HepG2 (cell line): ENCODE measurements around the gene IL16. TPM values are rescaled to one million over a fixed set of nuclear protein-coding genes. Genes with fewer than 3 reads are reported as not detected.

Experiments used
- ATAC-seq: fragments of 200-7000 bp; cut with Tn5 transposase; 3 replicates; pipeline ENCODE4 v1.9.1; 2020; ENCODE audit warnings: mild to moderate bottlenecking, moderate library complexity
- BruUV-seq: library from RNA; stranded (reverse); fragments of 400-500 nt; replicated peaks from 2 replicates; lab custom pipeline; 2021; lab: Mats Ljungman, UMichigan
- CTCF ChIA-PET: fragments of 300-600 bp; formaldehyde crosslinking; extraction: SDS; loops from one replicate; lab custom pipeline; 2021; ENCODE audit warnings: low total read pairs, inconsistent platforms, low intra/inter-chr PET ratio; lab: Yijun Ruan, JAX
- POLR2A ChIA-PET: fragments of 350-600 bp; sonication (Branson Sonifier 250); formaldehyde crosslinking; loops from one replicate; lab custom pipeline; 2020; ENCODE audit warnings: antibody characterized with exemption, inconsistent platforms; lab: Yijun Ruan, JAX
- DNase-seq: peaks from one replicate; pipeline ENCODE4 v3.0.0-alpha.2; 2015; ENCODE audit warnings: low spot score
- FAIRE-seq: peaks from 3 replicates; lab custom pipeline; 2011; peaks lifted over from hg19 to GRCh38; lab: Jason Lieb, UNC
- H2AFZ ChIP-seq: one replicate; pipeline ENCODE4 v1.6.1; 2011; ENCODE audit warnings: low read length, inconsistent platforms
- H3K27ac ChIP-seq: fragments of 300-600 bp; 3 replicates; pipeline ENCODE4 v1.8.0; 2011; ENCODE audit warnings: mixed run types, mild to moderate bottlenecking, mixed read lengths, low read length, inconsistent platforms; ENCODE audit not compliant: insufficient read depth; ENCODE audit errors: extremely low read length
- H3K27me3 ChIP-seq, 2 experiments: fragments of 200-600 bp in 1 of 2; 2 replicates in 1 of 2; 3 replicates in 1 of 2; pipeline versions ENCODE4 v1.6.0 to v1.8.0; 2011; ENCODE audit warnings: low read length in 2 of 2, mild to moderate bottlenecking in 2 of 2, moderate library complexity in 2 of 2, inconsistent platforms in 1 of 2; ENCODE audit not compliant: insufficient read depth in 2 of 2, control insufficient read depth in 1 of 2
- H3K36me3 ChIP-seq, 2 experiments: fragments of 200-600 bp in 1 of 2; replicated peaks in 1 of 2; 2 replicates in 1 of 2; 3 replicates in 1 of 2; pipeline versions ENCODE4 v1.5.1 to v1.8.0; 2011; ENCODE audit warnings: low read length in 2 of 2, inconsistent platforms in 1 of 2; ENCODE audit not compliant: insufficient read depth in 2 of 2, control insufficient read depth in 1 of 2
- H3K4me1 ChIP-seq: 2 replicates; pipeline ENCODE4 v1.5.1; 2012; ENCODE audit warnings: low read length, inconsistent platforms; ENCODE audit not compliant: insufficient read depth
- H3K4me2 ChIP-seq: 2 replicates; pipeline ENCODE4 v1.6.0; 2011; ENCODE audit warnings: low read depth, low read length, inconsistent platforms
- H3K4me3 ChIP-seq, 3 experiments: fragments of 200-600 bp in 1 of 3; sonication (generic), shearing (Covaris generic) in 1 of 3; replicated peaks in 1 of 3; 2 replicates each; pipeline ENCODE4 v1.5.1; 2011 to 2016; ENCODE audit warnings: low read length in 3 of 3, inconsistent platforms in 2 of 3, low read depth in 2 of 3, mild to moderate bottlenecking in 2 of 3, control low read depth in 1 of 3, mixed read lengths in 1 of 3; ENCODE audit not compliant: insufficient read depth in 1 of 3
- H3K79me2 ChIP-seq: one replicate; pipeline ENCODE4 v1.6.1; 2011; ENCODE audit warnings: low read length, inconsistent platforms; ENCODE audit not compliant: insufficient read depth
- H3K9ac ChIP-seq: 2 replicates; pipeline ENCODE4 v1.6.0; 2011; ENCODE audit warnings: mild to moderate bottlenecking, low read depth, low read length, inconsistent platforms; ENCODE audit not compliant: insufficient read depth
- H3K9me3 ChIP-seq: 2 replicates; pipeline ENCODE4 v1.5.1; 2012; ENCODE audit warnings: mild to moderate bottlenecking, low read length
- H4K20me1 ChIP-seq: 2 replicates; pipeline ENCODE4 v1.6.0; 2011; ENCODE audit warnings: inconsistent platforms, mild to moderate bottlenecking, low read length, moderate library complexity; ENCODE audit not compliant: insufficient read depth
- CREB1 ChIP-seq, 2 experiments: fragments of 450-650 bp in 1 of 2; IDR thresholded peaks; 2 replicates each; pipeline ENCODE4 v1.6.1; 2016 to 2017; ENCODE audit warnings: control low read depth in 1 of 2, mild to moderate bottlenecking in 1 of 2, missing compliant biosample characterization in 1 of 2, missing genetic modification characterization in 1 of 2
- EEA1 ChIP-seq: sonication (generic); formaldehyde crosslinking; IDR thresholded peaks from 2 replicates; pipeline ENCODE4 v1.5.1; 2020; ENCODE audit warnings: mild to moderate bottlenecking, missing genetic modification reagents, borderline replicate concordance
- IRF2 ChIP-seq: IDR thresholded peaks from 2 replicates; pipeline ENCODE4 v1.6.1; 2018; ENCODE audit warnings: missing genetic modification reagents, missing compliant biosample characterization
- PHF21A ChIP-seq: sonication (generic); formaldehyde crosslinking; IDR thresholded peaks from 2 replicates; pipeline ENCODE4 v1.5.0; 2020; ENCODE audit warnings: mild to moderate bottlenecking, missing genetic modification reagents
- ZKSCAN8 ChIP-seq: IDR thresholded peaks from 2 replicates; pipeline ENCODE4 v1.6.1; 2016; ENCODE audit warnings: borderline replicate concordance, missing genetic modification reagents, missing compliant biosample characterization
- ZNF724P ChIP-seq: sonication (generic); formaldehyde crosslinking; IDR thresholded peaks from 2 replicates; pipeline ENCODE4 v1.8.0; 2022; ENCODE audit warnings: missing genetic modification reagents, borderline replicate concordance
- WGBS: methylation state at CpG from one replicate; pipeline ENCODE4 v1.1.6; 2017; ENCODE audit warnings: low lambda C conversion rate; 5-methylcytosine and 5-hydroxymethylcytosine counted together
- in situ Hi-C: cut with HindIII; loops from 2 replicates; pipeline ENCODE4 v1.10.0; 2017; ENCODE audit warnings: low pct_unique_long_range_greater_than_20kb; ENCODE audit not compliant: extremely low pct_ligation_motif_present
- intact Hi-C: fragments of 100-400 bp; cut with micrococcal nuclease; formaldehyde crosslinking; loops from one replicate; pipeline ENCODE4 v1.10.0; 2022; ENCODE audit not compliant: unreplicated experiment
- polyA plus RNA-seq, 8 experiments: library from polyadenylated mRNA; depleted of rRNA in 3 of 8; stranded (reverse) in 7 of 8; unstranded in 1 of 8; fragments of >200 nt; fragmentation: Illumina TruSeq in 4 of 8; extraction: Trizol in 4 of 8; gene quantifications; 2 replicates each; pipeline versions ENCODE4 v1.2.1 to v1.2.3, GENCODE V29; 2011 to 2016; ENCODE audit warnings: low read depth in 4 of 8, missing spikeins in 1 of 8, mixed read lengths in 1 of 8; ENCODE audit not compliant: insufficient read depth in 1 of 8
- total RNA-seq, 5 experiments: library from RNA; depleted of rRNA; stranded (reverse); fragments of >200 nt; fragmentation: Illumina TruSeq; extraction: Trizol; gene quantifications; 2 replicates each; pipeline ENCODE4 v1.2.3, GENCODE V29; 2016; ENCODE audit warnings: low read depth in 1 of 5
- TF ChIP-seq, protein P1 (sequence below): sonication (generic); formaldehyde crosslinking; conservative IDR thresholded peaks from 2 replicates; pipeline ENCODE4 v1.5.0; 2020; ENCODE audit warnings: missing genetic modification reagents
- TF ChIP-seq, protein P2 (sequence below): IDR thresholded peaks from 2 replicates; pipeline ENCODE4 v1.6.1; 2016; ENCODE audit warnings: low read depth, control low read depth
- TF ChIP-seq, protein P3 (sequence below), 2 experiments: sonication (generic) in 1 of 2; formaldehyde crosslinking in 1 of 2; IDR thresholded peaks; 2 replicates each; pipeline versions ENCODE4 v1.4.0 to v1.6.1; 2016 to 2020; ENCODE audit warnings: borderline replicate concordance in 1 of 2, low read depth in 1 of 2, mild to moderate bottlenecking in 1 of 2, missing genetic modification reagents in 1 of 2

IL16 gene
- total and polyA plus RNA-seq, 2 of the 13 experiments (the other 11 are each of a cell fraction or from before 2014, with no cell fraction given), result 0.03 TPM; not detected in 1

DNA sequence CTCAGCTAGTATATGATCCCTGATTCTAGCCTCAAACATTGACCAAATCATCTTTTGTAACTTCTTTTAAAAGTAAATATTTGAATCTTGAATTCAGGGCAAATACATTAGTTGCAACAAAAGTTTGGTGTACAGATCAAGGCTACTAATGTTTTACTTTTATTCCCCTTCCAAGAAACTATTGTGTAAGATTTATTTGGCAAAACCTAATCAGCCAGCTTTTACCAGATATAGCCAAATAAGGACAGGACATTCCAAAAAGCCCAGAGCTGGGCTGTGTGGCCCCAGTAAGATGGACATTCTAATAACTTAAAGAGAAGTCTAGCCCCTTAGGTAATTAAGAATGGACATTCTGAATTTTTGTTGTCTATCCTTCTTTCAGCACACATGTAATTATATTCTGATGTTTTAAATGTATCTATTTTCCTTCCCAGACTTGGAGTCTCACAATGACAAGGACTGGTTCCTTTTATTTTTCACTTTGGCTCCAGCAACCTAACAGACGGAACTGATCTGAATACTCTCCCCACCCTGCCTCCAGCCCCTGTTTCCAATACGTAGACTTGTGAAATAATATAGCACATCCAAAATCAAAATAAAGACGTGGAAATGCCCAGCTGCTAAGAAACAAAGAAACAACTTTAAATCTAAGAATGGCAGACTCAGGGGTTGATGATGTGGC, 79.2 kb downstream of the IL16 start:
- H3K9ac ChIP-seq, result no peak overlapping the region
- in situ Hi-C loops (loop anchor here (5.0 kb wide), 1 partner anchor 126 kb away; no protein-coding TSS in a partner anchor), intact Hi-C loops (loop anchor here (1.0 kb wide), 1 partner anchor 61 kb away; no protein-coding TSS in a partner anchor)
- POLR2A ChIA-PET, result no interaction called here
- H2AFZ ChIP-seq, result no peak overlapping the region
- no peaks in the 10 kb centered on the region for H3K4me1 ChIP-seq
- WGBS, result 8% methylated on average over 3 of the region's 3 CpGs
- H3K36me3 ChIP-seq, result no peaks in the 10 kb centered on the region
- no TSS peak for BruUV-seq
- H3K4me3 ChIP-seq, result no peak overlapping the region
- H3K4me2 ChIP-seq, result no peak overlapping the region
- H3K9me3 ChIP-seq, result no peaks in the 10 kb centered on the region
- ATAC-seq (no peak), FAIRE-seq (no peak), DNase-seq (no peak)
- H3K27ac ChIP-seq, result no peak overlapping the region
- no peaks in the 10 kb centered on the region for H4K20me1 ChIP-seq
- H3K79me2 ChIP-seq, result no peaks in the 10 kb centered on the region
- peaks cover 0 to 2% of the 10 kb centered on the region in 2 experiments; a peak in 1 of 5 replicates for H3K27me3 ChIP-seq
- TF ChIP-seq ZNF724P (CRISPR knock-in tag) (no peak), ZKSCAN8 (CRISPR knock-in tag) (no peak), PHF21A (CRISPR knock-in tag) (no peak), CREB1 (IDR thresholded peaks at IDR 0.05) (no peak), CREB1 (CRISPR knock-in tag; IDR thresholded peaks at IDR 0.05) (no peak), EEA1 (CRISPR knock-in tag) (no peak), IRF2 (CRISPR knock-in tag) (no peak)
- TF ChIP-seq, protein P1, sequence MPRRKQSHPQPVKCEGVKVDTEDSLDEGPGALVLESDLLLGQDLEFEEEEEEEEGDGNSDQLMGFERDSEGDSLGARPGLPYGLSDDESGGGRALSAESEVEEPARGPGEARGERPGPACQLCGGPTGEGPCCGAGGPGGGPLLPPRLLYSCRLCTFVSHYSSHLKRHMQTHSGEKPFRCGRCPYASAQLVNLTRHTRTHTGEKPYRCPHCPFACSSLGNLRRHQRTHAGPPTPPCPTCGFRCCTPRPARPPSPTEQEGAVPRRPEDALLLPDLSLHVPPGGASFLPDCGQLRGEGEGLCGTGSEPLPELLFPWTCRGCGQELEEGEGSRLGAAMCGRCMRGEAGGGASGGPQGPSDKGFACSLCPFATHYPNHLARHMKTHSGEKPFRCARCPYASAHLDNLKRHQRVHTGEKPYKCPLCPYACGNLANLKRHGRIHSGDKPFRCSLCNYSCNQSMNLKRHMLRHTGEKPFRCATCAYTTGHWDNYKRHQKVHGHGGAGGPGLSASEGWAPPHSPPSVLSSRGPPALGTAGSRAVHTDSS (CRISPR knock-in tag), result no peak
- TF ChIP-seq, protein P2, sequence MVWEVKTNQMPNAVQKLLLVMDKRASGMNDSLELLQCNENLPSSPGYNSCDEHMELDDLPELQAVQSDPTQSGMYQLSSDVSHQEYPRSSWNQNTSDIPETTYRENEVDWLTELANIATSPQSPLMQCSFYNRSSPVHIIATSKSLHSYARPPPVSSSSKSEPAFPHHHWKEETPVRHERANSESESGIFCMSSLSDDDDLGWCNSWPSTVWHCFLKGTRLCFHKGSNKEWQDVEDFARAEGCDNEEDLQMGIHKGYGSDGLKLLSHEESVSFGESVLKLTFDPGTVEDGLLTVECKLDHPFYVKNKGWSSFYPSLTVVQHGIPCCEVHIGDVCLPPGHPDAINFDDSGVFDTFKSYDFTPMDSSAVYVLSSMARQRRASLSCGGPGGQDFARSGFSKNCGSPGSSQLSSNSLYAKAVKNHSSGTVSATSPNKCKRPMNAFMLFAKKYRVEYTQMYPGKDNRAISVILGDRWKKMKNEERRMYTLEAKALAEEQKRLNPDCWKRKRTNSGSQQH, result no peak
- TF ChIP-seq, protein P3, sequence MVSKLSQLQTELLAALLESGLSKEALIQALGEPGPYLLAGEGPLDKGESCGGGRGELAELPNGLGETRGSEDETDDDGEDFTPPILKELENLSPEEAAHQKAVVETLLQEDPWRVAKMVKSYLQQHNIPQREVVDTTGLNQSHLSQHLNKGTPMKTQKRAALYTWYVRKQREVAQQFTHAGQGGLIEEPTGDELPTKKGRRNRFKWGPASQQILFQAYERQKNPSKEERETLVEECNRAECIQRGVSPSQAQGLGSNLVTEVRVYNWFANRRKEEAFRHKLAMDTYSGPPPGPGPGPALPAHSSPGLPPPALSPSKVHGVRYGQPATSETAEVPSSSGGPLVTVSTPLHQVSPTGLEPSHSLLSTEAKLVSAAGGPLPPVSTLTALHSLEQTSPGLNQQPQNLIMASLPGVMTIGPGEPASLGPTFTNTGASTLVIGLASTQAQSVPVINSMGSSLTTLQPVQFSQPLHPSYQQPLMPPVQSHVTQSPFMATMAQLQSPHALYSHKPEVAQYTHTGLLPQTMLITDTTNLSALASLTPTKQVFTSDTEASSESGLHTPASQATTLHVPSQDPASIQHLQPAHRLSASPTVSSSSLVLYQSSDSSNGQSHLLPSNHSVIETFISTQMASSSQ (IDR thresholded peaks at IDR 0.05; ENCODE audit: low read depth), result no peak
- TF ChIP-seq, protein P3 (CRISPR knock-in tag; IDR thresholded peaks at IDR 0.05; ENCODE audit: borderline replicate concordance), result no peak
- CTCF ChIA-PET, result interaction anchor here (1.0 to 2.2 kb wide), 4 partner anchors 61 to 205 kb away, joined by 3 to 24 read pairs (median 7); no protein-coding TSS in a partner anchor
